Transverse colon (tissue), 4 donors: Measurements from ENCODE around the gene MYO18B.

Source experiments
- CTCF ChIP-seq, 5 experiments: fragments of 200-600 bp in 3 of 5; fragments of 450-650 bp in 2 of 5; sonication (generic) in 3 of 5; IDR thresholded peaks; 1 replicate in 2 of 5; 2 replicates in 3 of 5; pipeline ENCODE4 v1.5.1; 2016 to 2017; ENCODE audit warnings: antibody characterized with exemption in 5 of 5, inconsistent platforms in 3 of 5, mild to moderate bottlenecking in 2 of 5, moderate library complexity in 1 of 5
- POLR2A ChIP-seq: fragments of 450-650 bp; IDR thresholded peaks from one replicate; pipeline ENCODE4 v1.6.1; 2016; ENCODE audit warnings: antibody characterized with exemption, mild to moderate bottlenecking, moderate library complexity
- POLR2AphosphoS5 ChIP-seq, 3 donors: sonication (generic); formaldehyde crosslinking; IDR thresholded peaks; one replicate each; pipeline ENCODE4 v1.6.1; 2016; ENCODE audit warnings: antibody characterized with exemption in 3 of 3

- TF ChIP-seq CTCF (IDR thresholded peaks at IDR 0.05) (no peak), POLR2A (no peak), POLR2AphosphoS5 (IDR thresholded peaks at IDR 0.05) (no peak)
Observed at GRCh38 chr22:25942856-25943411, 200.9 kb downstream of the MYO18B start.
